AG09319 (cell line): Measurements from ENCODE around the gene KDM1B.

Experiments
- DNase-seq: peaks from one replicate; pipeline ENCODE4 v3.0.0-alpha.2; 2010; ENCODE audit warnings: low read depth; ENCODE audit errors: extremely low read depth
- TF ChIP-seq, protein P1 (sequence below): IDR thresholded peaks from 2 replicates; pipeline ENCODE4 v1.5.1; 2011; ENCODE audit warnings: low read depth, mild to moderate bottlenecking, inconsistent platforms, low read length, moderate library complexity

Gene KDM1B

DNA sequence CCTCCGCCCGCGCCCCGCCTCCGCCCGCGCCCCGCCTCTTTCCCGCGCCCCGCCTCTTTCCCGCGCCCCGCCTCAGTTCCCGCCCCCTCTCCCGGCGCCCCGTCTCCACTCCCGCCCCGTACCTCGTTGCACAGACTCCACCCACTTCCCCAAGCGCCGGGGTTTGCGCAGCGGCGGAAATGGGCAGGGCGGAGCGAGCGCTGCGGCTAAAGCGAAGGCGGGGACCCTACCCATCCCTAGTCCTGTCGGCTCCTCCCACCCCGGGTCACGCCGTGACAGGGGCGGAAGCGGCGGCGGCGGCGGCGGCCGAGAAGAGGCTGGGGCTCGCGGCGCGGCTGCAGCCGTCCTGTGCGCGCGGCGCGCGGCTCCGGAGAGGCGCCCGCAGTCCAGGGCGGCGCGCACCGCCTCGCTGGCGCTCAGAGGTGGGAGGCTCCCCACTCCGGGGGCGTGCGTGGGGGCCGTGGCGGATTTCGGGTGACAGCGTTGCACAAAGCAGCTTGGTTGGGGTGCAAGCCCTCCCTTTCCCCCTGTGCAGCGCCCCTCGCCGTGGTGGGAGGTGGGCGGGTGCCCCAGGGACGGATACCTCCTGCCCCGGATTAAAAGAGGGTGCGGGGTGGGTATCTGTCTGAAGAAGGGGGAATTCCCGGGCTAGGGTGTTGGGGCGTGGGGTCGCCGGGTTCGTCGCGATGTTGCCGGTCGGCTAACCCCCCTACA, at the start of gene KDM1B:
Gene KDM1B (plus strand): TSS at position 273 of the 714 bp plus-strand sequence. CDS start 4,474 bp downstream, outside the sequence.
- DNase-seq: peak; percentile 96
- TF ChIP-seq, protein P1, sequence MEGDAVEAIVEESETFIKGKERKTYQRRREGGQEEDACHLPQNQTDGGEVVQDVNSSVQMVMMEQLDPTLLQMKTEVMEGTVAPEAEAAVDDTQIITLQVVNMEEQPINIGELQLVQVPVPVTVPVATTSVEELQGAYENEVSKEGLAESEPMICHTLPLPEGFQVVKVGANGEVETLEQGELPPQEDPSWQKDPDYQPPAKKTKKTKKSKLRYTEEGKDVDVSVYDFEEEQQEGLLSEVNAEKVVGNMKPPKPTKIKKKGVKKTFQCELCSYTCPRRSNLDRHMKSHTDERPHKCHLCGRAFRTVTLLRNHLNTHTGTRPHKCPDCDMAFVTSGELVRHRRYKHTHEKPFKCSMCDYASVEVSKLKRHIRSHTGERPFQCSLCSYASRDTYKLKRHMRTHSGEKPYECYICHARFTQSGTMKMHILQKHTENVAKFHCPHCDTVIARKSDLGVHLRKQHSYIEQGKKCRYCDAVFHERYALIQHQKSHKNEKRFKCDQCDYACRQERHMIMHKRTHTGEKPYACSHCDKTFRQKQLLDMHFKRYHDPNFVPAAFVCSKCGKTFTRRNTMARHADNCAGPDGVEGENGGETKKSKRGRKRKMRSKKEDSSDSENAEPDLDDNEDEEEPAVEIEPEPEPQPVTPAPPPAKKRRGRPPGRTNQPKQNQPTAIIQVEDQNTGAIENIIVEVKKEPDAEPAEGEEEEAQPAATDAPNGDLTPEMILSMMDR: no peak

DNA sequence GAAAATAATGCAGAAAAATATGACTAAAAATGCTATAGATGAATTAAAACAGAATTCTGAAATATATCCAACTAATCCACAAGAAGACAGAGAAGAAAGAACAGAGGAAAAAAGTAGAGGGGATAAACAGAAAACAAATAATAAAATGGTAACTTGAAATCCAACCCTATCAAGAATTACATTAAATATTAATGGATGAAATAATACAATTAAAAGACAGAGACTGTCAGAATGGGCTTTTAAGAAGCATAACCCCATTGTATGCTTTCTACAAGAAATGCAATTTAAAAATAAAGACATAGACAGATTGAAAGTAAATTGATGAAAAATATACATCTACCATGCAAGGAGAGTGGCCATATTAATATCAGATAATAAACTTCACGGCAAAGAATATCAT, 48.2 kb upstream of the KDM1B start:
- no peak for DNase-seq
- TF ChIP-seq, protein P1: no peak

DNA sequence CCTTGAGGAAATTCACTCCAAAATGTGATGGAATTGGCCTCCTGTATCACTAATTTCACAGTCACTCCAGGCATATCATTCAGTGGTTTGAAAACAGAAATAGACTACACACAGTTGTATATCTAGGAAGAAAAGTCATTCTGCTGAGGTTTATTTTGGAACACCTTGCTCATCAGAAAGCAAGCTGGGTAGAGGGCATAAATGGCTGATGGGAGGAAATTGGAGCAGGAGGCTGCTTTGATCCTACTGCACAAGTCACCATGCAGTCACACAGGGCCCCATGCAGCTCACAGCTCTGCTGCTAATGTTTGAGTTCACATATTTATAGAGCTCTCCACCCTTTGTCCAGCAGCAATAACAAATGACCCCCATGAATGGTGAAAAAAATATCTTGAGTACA, 45.1 kb upstream of the KDM1B start:
- TF ChIP-seq, protein P1: no peak
- DNase-seq: no peak

- DNase-seq: no peak
- TF ChIP-seq, protein P1: no peak
Measured at GRCh38 chr6:18115356-18115755, 39.9 kb upstream of the KDM1B start.

- DNase-seq: no peak
- TF ChIP-seq, protein P1: no peak
Measured at GRCh38 chr6:18117136-18117535, 38.1 kb upstream of the KDM1B start.

DNA sequence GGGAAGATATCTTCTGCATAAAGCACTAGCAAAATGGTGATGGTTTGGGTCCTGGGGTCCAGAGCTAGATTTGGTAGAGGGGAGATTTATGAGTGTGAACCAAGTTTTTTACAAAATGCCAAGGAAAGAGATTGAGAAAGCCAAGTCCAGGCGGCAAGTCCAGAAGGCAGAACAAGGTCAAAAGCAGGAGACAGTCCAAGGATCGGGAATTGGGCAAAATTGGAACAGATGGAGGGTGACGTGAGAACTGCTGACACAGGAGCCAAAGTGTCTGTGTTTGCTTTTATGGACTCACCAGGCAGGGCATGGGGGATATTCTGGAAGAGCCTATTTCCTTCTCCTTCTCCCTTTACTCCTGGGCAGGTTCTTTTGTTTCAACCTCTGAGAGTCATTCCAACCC, 36.9 kb upstream of the KDM1B start:
- DNase-seq: no peak
- TF ChIP-seq, protein P1: no peak

DNA sequence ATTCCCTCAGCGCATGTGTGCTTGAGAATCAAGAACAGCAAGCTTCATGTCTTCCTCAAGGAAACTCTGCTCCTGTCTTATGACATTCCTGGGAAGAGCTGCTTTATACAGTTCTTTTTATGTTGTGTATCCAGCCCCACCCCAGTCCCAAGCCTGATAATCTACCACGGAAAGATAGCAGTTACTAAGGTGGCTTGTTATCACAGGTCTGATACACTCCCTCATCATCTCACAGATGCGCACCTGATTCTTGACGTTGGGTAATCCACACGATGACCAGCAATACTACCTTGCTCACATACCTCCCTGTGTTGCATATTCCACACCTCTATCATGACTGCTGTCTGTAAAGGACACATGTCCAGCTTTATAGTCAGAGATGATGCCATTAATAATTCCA, 36.0 kb upstream of the KDM1B start:
- TF ChIP-seq, protein P1: no peak
- DNase-seq: no peak
